ENCODE measurements around the gene COL4A6.

DNA sequence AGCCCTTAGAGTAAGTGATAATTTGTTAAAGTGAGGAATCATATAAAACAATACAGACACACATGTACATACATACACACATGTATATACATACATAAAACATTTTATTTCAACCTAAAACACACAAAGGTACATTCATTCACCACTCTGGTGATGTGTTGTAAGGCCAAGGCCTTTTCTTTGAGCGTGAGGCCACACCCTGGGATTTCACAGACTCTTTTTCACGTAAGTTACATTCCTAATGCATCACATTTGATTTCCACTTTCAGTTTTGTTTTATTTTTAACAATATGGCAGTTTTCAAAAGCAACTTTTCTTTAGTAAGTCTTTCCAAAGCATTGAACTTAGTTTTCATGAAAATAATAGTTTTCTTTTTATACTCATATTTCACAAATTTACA is 170.7 kb downstream of the COL4A6 start:
- no peak for TF ChIP-seq POLR2AphosphoS5 (IDR thresholded peaks at IDR 0.05; ENCODE audit: borderline replicate concordance, low read depth, low read length)
- TF ChIP-seq EZH2 (IDR thresholded peaks at IDR 0.05): no peak
- no peak for TF ChIP-seq FOXP2 (optimal IDR thresholded peaks at IDR 0.05; ENCODE audit: control extremely low read depth, extremely low read length, insufficient read depth)
